Measurements from ENCODE around the gene KCND3.

KCND3 gene

GRCh38 chr1:111739194-111739924, 250.1 kb downstream of the KCND3 start, which contains the start of gene INKA2:
INKA2 (minus strand) TSS chr1:111739395; CDS start chr1:111739242, 153 bp downstream.
- TF ChIP-seq CTCF (IDR thresholded peaks at IDR 0.05) (no peak), ZFX (IDR thresholded peaks at IDR 0.05; ENCODE audit: borderline replicate concordance) (no peak)
- peak within 1 kb of the TSS; percentile 70 for H3K27ac ChIP-seq

- TF ChIP-seq ZFX (IDR thresholded peaks at IDR 0.05; ENCODE audit: borderline replicate concordance) (no peak), CTCF (IDR thresholded peaks at IDR 0.05) (no peak)
- H3K27ac ChIP-seq = peak overlapping the region; percentile 70
Measured at GRCh38 chr1:111738436-111739193, 250.9 kb downstream of the KCND3 start.

GRCh38 chr1:111738133-111738435, 251.4 kb downstream of the KCND3 start:
- H3K27ac ChIP-seq = no peak overlapping the region; the same call in 1 of the 2 replicates
- TF ChIP-seq ZFX (IDR thresholded peaks at IDR 0.05; ENCODE audit: borderline replicate concordance) = no peak
- no peak for TF ChIP-seq CTCF (IDR thresholded peaks at IDR 0.05)

GRCh38 chr1:111737216-111738132, 252.0 kb downstream of the KCND3 start:
- no peak overlapping the region for H3K27ac ChIP-seq
- TF ChIP-seq CTCF (IDR thresholded peaks at IDR 0.05) = no peak
- TF ChIP-seq ZFX (IDR thresholded peaks at IDR 0.05; ENCODE audit: borderline replicate concordance) = no peak

GRCh38 chr1:111736548-111737215, 252.8 kb downstream of the KCND3 start:
- TF ChIP-seq ZFX (IDR thresholded peaks at IDR 0.05; ENCODE audit: borderline replicate concordance) = no peak
- TF ChIP-seq CTCF (IDR thresholded peaks at IDR 0.05) = no peak
- H3K27ac ChIP-seq = no peak overlapping the region

GRCh38 chr1:111735858-111736544, 253.5 kb downstream of the KCND3 start:
- no peak overlapping the region for H3K27ac ChIP-seq
- TF ChIP-seq CTCF (IDR thresholded peaks at IDR 0.05) = no peak
- no peak for TF ChIP-seq ZFX (IDR thresholded peaks at IDR 0.05; ENCODE audit: borderline replicate concordance)

Measured in 22Rv1 (cell line).